ENCODE measurements around the gene CAMLG. TPM values are rescaled to one million over a fixed set of nuclear protein-coding genes. Genes with fewer than 3 reads are reported as not detected.
A peak's percentile ranks its signal among the peaks of the same experiment; 100 is the strongest.
"Not testable (repeated sequence)": the region's sequence is repeated elsewhere in the genome, so short reads cannot be mapped to it uniquely, and the experiment has no call there.

CAMLG gene
- 26.9 TPM for total RNA-seq

- peak; percentile 99 for DNase-seq
These were observed at the start of gene CAMLG for GRCh38 chr5:134738133-134738962. Gene CAMLG (plus strand): TSS chr5:134738548. CDS start chr5:134738621, 73 bp downstream.

GRCh38 chr5:134690144-134690543, 48.2 kb upstream of the CAMLG start:
- DNase-seq = not testable (repeated sequence)

- DNase-seq = no peak
These were observed 45.6 kb upstream of the CAMLG start for GRCh38 chr5:134692722-134693121.

- DNase-seq = no peak
These were observed 30.0 kb upstream of the CAMLG start for GRCh38 chr5:134708301-134708700.

GRCh38 chr5:134714120-134714519, 24.2 kb upstream of the CAMLG start:
- no peak for DNase-seq

- no peak for DNase-seq
These were observed 23.8 kb upstream of the CAMLG start for GRCh38 chr5:134714541-134714940.

- DNase-seq = not testable (repeated sequence)
These were observed 22.9 kb upstream of the CAMLG start for GRCh38 chr5:134715466-134715865.

- no peak for DNase-seq
These were observed 13.5 kb upstream of the CAMLG start for GRCh38 chr5:134724872-134725271.

- no peak for DNase-seq
These were observed 5.5 kb upstream of the CAMLG start for GRCh38 chr5:134732819-134733218.

GRCh38 chr5:134735243-134735642, 3.1 kb upstream of the CAMLG start:
- no peak for DNase-seq

GRCh38 chr5:134736173-134736812, 2.1 kb upstream of the CAMLG start:
- no peak for DNase-seq

- DNase-seq = peak; percentile 56
These were observed 764 bp downstream of the CAMLG start for GRCh38 chr5:134738963-134739661.

GRCh38 chr5:134741052-134741451, 2.7 kb downstream of the CAMLG start:
- no peak for DNase-seq

- DNase-seq = no peak
These were observed 3.8 kb downstream of the CAMLG start for GRCh38 chr5:134742134-134742533.

GRCh38 chr5:134749415-134749814, 11.1 kb downstream of the CAMLG start:
- DNase-seq = no peak

- no peak for DNase-seq
These were observed 19.8 kb downstream of the CAMLG start for GRCh38 chr5:134758176-134758503.

- peak; percentile 97 for DNase-seq
These were observed 20.4 kb downstream of the CAMLG start, which contains the start of gene DDX46 for GRCh38 chr5:134758504-134759341. Gene DDX46 (plus strand): TSS chr5:134758779. CDS start chr5:134758939, 160 bp downstream.

GRCh38 chr5:134767528-134768291, 29.4 kb downstream of the CAMLG start:
- not testable (repeated sequence) for DNase-seq

- no peak for DNase-seq
These were observed 30.9 kb downstream of the CAMLG start for GRCh38 chr5:134769206-134769605.

GRCh38 chr5:134772461-134773125, 34.2 kb downstream of the CAMLG start:
- no peak for DNase-seq

- DNase-seq = no peak
These were observed 39.0 kb downstream of the CAMLG start for GRCh38 chr5:134777366-134777765.
